Measurements from ENCODE around the gene SUN1.
"Not testable (repeated sequence)": the region's sequence is repeated elsewhere in the genome, so short reads cannot be mapped to it uniquely, and the experiment has no call there.

SUN1 gene

DNA sequence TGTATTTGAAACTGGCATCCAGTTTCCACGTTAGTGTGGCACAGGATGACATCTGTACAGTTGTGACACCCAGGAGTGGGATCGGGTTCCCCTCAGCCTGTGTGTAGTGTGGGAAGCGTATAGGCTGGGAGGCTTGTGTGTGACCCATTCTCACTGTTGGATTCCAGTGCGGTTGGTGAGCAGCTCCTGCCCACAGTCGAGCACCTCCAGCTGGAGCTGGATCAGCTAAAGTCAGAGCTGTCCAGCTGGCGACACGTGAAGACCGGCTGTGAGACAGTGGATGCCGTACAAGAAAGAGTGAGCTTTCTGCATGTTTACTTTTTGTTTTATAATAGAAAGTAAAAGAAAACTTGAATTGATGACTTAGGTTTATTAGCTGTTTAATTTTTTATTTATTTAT, 25.4 kb downstream of the SUN1 start:
- DNase-seq: no peak

DNA sequence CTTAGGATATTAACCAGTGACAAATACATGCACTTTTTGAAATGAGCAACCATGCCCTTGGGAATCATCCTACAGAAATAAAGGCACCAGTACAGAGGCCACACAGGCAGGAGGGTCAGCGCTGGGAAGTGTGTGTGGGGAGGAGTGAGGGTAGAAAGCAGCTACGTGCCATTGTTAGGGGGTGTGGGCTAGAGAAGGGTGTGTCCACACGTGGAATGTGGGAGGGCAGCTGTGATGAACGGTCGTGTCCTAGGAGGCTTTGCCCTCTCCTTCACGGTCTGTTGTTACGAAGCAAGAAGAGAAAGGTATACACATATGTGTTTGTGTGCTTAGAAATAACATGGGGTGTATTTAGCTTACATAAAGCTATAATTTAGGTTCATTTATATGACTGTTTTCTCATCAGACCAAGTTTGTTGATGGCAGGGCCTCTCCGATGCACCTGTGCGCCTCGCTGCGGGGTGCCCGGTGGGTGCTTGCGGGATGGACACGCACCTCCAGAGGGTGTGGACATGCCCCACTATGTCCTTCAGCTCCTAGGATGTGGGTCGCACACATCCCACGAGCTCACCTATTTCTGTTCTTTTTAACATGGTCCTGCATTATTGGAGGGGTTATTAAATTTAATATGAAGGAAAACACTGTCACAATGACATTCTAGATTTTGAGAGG, 27.2 kb downstream of the SUN1 start:
- DNase-seq: no peak

DNA sequence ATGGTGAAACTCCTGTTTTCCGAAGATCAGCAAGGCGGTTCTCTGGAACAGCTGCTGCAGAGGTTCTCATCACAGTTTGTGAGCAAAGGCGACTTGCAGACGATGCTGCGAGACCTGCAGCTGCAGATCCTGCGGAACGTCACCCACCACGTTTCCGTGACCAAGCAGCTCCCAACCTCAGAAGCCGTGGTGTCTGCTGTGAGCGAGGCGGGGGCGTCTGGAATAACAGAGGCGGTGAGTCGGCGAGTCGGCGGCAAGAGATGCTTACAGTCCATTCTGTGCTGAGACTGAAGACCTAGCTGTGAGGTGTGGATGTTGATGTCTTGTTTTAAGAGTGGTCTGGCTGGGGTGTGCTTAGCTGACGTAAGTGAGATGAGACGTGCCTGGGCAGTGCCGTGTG, 27.9 kb downstream of the SUN1 start:
- no peak for DNase-seq

DNA sequence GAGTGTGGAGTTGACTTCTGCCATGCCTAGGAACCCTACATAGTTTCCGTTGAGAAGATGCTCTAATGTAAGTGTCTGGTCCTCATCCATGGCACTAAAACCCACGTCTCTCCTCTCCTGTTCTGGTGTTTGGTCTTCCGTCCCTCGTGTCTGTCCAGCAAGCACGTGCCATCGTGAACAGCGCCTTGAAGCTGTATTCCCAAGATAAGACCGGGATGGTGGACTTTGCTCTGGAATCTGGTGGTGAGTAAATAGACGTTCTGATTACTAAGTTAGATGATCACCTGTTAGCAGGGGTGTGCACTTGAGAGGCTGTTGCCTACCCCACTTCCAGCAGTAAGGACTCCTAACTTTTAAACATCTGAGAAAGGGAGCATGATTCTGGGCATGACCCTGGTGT, 28.9 kb downstream of the SUN1 start:
- no peak for DNase-seq

DNA sequence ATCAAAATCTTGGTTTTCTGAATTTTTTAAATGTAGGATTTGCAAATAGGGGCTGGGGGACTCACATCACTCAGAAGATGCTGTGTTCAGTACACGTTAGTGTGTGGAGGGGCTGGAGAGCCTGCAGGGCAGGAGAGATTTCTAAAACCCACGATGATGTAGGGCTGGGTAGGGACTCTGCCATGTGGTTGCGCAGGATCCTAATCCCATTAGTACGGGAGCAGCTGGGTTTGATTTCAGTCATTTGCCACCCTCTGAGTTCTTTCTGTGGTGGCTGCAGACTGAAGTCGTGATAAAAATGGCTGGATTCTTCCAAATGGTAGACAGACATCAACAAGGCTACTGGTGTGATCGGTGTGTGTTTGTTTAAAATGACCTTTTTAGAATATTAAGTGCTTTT, 29.9 kb downstream of the SUN1 start:
- DNase-seq: no peak

DNA sequence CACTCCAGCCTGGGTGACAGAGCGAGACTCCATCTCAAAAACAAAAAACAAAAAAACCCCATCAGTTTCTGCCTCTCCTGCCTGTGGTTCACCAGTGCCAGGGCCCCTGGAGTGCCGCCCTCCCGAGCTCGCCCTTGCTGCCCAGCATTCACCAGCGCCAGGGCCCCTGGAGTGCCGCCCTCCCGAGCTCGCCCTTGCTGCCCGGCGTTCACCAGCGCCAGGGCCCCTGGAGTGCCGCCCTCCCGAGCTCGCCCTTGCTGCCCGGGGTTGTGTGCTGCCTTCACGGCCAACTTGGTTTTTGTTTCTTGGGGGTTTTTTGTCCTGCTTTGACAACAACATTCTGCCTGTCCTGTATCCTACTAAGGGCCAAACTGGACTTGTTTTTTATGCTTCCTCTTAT, 30.8 kb downstream of the SUN1 start:
- no peak for DNase-seq

DNA sequence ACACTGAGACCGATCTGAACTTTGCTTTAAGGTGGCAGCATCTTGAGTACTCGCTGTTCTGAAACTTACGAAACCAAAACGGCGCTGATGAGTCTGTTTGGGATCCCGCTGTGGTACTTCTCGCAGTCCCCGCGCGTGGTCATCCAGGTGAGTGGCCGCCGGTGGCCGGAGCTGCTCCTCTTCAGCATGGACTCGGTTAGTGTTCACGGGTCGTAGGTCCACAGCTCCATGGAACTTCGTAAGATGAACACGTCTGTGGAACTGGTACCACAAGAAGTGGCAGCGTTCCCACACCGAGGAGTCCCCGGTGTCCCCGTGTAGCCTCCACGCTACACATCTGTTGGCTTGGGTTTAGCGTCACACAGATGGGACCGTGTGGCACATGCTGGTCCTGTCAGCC, 33.6 kb downstream of the SUN1 start:
- DNase-seq: no peak

DNA sequence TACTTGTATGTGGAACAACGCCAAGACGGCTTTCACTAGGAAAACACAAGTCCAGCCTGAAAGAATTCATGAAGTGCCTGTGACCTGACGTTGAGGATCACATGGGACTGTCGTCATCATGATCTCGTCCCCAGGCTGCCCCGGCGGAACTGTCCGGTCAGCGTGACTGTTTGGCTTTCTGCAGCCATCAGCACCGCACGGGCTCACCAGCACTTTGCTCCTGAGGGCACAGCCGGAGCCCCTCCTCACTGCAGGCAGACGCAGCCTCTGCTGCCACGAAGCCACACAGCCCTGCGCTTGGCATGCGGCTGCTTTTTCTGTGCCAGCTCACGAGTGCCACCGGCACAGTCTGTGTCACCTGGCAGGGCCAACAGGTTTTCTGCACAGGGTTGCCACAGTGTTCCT, 34.7 kb downstream of the SUN1 start:
- DNase-seq: no peak

DNA sequence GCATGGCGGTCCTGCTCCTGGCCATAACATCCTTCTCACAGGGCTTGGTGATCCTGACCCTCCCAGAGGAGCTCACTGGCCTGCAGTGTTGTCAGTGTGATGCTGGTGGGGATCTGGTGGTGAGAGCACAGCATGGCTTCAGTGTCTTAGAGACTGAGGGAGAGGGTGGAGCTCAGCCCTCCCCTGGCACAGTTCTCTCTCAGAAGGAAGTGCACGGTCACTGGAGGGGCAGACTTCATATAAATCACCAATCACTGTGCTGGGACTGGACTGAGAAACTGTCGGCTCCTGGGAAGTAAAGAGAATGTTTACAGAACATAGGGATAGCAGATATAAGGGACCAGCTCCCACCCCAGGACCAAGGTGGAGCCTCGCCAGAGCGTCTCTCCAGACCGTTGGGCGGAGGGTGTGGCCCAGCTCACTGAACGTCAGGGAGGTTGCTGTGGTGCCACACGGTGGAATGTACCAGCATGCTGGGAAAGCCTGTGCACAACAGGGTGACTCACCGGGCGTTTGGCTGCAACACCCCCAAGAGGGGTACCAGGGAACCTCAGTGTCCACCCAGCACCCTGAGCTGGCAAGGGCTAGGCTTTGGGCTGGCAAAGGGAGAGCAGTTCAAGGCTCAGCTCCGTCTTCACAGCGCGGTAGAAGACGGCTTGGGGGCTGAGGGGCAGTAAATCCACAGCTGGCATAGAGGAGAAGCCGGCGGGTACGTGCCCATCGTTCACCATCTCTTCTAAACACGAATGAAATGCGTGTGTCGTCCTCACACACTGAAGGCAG, 35.3 kb downstream of the SUN1 start:
- DNase-seq: no peak

DNA sequence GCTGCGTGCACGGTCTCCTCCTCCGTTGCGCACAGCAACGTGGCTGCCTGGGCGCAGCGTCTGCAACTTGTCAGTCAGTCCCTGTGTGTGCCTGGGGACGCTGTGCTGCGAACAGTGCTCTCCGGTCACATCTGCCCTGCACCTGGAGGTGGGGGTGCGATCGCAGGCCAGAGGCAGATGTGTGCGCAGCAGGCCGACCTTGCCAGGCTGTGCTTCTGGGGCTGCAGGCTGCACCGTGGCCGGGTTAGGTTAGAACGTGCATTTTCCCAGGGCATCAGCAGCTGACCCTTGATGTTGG, 35.9 kb downstream of the SUN1 start:
- no peak for DNase-seq

DNA sequence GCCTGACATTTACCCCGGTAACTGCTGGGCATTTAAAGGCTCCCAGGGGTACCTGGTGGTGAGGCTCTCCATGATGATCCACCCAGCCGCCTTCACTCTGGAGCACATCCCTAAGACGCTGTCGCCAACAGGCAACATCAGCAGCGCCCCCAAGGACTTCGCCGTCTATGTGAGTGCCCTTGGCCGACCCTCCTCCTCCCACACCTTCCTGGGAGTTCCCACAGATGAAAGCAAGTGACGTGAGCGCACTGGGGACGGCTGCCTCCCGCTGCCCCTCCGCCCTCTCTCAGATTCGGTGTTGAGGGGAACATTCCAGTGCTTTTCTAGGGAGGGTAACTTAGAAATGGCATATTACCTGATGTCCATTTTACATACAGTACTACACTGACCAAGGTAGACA, 37.1 kb downstream of the SUN1 start:
- DNase-seq: no peak

DNA sequence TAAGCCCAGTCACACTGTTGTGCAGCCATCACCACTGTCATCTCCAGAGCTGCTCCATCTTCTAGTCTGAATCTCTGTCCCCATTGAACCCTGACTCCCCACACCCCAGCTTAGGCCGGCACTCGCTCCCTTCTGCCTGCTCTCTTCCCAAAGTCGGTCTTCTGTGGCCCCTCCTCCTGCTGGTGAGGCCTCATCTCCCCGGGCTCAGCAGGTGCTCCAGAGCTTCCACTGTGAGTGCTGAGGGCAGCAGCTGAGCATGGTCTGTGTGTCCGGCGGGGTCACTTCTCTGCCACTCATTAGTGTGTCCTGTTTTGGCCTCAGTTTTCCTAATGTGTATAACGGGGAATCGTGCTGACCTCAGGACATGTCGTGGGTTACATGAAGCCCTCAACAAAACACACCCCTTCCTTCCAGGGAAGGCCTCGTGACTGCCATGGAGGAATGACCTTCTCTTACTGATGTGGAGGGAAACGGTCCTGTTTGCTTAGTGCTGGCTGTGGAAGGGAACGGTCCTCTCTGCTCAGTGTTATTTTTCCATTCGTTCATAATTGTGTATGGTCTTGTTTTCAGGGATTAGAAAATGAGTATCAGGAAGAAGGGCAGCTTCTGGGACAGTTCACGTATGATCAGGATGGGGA, 39.7 kb downstream of the SUN1 start:
- DNase-seq: no peak

DNA sequence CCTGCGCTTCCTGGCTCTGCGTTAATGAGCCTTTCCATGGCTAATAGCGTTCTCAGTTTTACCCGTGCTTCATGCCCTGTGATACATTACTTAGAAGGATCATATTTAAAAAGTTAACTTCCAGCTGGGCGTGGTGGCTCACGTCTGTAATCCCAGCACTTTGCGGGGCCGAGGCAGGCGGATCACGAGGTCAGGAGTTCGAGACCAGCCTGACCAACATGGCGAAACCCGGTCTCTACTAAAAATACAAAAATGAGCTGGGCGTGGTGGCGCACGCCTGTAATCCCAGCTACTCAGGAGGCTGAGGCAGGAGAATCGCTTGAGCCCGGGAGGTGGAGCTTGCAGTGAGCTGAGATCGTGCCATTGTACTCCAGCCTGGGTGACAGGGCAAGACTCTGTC, 40.4 kb downstream of the SUN1 start:
- DNase-seq: not testable (repeated sequence)

DNA sequence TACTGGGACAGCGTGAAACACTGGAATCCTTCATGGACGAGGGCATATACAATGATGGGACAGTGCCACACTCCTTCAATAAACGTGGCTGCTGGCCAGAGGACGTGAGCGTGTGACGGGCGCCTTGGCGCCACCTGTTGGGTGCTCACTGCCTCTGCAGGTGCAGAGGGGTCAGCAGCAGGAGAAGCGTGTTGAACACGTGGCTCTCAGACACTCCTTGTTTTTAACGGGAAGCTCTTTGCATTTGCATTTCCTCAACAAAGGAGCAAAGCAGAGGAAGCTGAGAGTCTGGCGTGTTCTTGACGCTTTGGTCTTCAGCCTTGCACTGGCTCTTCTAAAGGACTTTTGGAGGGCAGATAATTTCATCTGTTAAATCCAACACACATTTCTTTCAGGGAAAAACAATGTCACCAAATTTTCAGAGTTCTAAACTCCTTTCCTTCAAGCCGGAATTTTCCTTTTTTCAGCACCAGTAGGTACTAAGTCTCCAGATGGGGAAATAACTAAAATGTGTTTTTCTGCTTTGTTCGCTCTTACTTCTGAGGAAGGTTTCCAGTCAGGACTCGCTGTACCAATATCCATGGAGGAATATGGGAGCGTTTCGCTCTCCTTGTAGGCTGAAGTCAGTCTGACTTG, 41.2 kb downstream of the SUN1 start:
- DNase-seq: peak; percentile 79

DNA sequence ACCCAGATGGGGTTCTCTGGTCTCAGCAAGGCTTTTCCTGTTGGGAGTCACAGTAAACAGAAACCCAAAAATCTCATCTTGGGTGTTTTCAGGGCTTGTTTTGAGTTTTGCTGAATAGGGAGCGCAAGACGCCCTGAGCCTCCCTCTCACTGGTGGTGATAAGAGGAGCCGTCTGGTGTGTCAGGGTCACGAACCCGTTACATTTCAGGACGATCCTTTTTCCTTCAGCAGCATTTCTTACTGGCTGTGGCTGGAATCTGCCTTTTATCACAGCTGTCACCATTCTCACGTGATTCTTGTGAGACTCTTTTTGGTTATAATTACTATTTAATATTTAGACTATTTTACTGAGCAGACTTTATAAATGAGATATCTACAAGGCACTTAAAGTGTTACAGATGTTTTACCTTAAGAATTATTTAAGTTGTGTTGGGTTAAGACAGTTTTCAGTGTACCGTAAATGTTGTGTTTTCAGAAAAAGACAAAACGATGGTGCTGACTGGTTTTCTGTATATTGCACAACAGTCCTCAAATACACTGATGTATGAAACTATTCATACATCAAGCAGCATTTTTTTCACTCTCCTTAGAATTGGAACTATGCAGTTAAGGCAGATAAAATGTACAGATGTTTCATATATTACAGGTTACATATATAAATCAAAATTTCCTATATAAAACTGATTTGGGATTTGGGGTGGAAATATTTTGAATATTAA, 41.9 kb downstream of the SUN1 start:
- DNase-seq: no peak

DNA sequence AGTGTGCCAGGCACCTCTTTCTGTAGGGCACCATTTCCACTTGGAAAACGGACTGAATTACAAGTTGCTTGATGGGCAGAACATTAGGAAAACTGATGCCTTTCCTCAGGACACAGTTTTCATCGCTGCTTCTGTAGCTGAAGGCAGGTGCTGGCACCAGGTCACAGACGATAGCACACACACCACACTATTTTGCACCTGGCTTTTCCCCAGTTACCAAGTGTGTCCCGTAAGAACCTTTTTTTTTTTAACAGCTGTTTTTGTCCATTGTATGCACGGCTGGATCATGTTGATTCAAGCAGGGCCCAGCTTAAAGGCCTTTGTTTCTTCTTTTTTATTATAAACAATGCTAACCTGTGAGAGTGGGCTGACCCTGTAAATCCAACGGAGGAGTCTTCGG, 42.8 kb downstream of the SUN1 start:
- DNase-seq: no peak

DNA sequence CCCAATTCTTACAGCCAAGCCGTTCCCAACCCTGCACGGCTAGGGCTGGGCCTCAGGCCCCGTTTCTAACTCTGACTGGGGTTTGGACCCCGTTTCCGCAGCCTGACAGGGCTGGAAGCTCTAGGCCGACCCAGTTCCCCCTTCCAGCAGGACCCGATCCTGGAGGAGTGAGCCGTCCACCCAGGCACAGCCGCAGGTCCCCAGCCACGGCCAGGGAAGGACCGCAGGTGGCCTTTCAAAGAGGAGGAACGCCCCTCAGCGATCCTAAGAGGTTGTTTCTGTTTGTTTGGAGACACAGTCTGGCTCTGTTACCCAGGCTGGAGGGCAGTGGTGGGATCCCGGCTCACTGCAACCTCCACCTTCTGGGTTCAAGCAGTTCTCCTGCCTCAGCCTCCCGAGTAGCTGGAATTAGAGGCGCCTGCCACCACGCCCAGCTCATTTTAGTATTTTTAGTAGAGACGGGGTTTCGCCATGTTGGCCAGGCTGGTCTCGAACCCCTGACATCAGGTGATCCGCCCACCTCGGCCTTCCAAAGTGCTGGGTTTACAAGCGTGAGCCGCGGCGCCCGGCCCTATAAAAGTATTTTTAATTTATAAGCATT, 43.3 kb downstream of the SUN1 start:
- DNase-seq: no peak

DNA sequence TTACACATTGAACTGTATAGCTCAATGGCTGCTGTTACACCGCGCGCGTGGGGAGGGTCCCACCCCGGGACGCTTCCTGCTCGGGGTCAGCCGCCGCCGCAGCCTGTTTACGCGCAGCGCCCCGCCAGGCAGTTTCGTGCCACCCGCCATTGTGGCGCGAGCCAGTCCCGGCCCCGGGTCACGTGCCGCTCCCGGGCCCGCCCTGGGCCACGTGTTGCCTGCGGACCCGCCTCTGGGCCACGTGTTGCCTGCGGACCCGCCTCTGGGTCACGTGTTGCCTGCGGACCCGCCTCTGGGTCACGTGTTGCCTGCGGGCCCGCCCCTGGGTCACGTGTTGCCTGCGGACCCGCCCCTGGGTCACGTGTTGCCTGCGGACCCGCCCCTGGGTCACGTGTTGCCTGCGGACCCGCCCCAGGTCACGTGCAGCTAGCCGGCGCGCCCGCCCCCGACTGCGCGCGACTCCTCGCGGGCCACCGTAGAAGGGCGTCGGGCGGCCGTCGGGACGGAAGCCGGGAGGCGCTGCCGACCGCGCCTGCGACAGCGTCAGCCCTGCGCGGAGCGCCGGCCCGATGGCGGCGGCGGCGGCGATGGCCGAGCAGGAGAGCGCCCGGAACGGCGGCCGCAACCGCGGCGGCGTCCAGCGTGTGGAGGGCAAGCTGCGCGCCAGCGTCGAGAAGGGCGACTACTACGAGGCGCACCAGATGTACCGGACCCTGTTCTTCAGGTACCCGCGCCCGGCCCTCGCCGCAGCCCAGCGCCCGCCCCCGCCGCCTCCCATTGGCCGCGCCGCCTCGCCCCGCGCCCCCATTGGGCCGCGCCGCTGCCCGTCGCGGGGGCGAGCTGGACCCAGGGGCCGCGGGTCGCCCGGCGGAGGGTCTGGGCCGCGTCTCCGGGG, 44.0 kb downstream of the SUN1 start, which contains the start of gene GET4:
Gene GET4, plus strand, starts transcription at position 478 of the 895 bp plus-strand sequence. Its CDS starts 92 bp downstream, at position 570.
- DNase-seq: peak; percentile 99

DNA sequence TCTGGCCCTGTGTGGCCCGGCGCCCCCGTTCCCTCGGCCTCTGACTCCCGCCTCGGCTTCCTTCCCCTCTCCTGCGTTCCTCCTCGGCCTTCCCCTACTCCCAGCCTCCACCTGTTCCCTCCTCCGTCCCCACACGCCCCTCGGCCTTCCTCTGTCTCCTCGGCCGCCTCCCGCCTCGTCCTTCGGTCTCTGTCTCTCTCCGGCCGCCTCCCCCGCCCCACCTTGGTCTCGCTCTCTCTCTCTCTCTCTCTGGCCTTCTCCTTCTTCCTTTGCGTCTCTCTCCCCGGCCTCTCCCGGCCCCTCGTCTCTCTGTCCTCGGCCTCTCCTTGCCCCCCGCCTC, 44.7 kb downstream of the SUN1 start:
- DNase-seq: no peak

DNA sequence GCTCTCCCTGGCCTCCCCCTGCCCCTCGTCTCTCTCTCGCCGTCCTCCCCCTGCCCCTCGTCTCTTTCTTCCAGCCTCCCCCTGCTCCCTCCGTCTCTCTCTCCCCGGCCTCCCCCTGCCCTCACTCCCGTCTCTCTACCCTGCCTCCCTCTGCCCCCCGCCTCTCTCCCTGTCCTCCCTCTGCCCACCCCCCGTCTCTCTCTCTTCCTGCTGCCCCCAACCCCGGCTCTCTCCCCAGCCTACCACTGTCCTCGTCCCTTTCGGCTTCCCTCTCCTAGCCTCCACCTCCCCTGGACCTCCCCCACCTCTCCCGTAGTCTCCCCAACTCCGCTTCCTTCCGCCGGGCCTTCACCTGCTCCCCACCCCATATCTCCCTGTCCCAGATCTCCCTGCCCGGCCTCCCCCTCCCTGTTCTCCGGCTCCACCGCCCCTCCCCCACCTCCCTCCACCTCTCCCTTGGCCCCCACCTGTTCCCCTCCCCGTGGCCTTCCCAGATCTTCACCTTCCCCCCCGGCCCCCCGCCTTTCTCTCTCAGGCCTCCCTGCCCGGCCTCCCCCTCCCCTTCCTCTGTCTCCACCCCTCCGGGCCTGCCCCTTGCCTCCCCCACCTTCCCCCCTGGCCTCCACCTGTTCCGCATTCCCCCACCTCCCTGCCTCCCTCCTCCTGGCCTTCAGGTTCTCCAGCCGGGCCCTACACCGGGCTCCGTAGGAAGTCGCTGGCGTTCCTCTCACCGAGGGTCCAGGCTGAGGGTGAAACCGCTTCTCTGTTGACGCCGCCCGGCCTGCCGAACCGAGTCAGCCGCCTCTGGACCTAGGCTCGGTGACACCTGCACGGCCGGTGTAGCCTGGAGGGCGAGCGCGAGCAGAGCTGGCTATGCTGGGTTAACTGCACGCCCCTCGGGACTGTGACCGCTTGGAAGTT, 45.3 kb downstream of the SUN1 start:
- DNase-seq: peak; percentile 17

DNA sequence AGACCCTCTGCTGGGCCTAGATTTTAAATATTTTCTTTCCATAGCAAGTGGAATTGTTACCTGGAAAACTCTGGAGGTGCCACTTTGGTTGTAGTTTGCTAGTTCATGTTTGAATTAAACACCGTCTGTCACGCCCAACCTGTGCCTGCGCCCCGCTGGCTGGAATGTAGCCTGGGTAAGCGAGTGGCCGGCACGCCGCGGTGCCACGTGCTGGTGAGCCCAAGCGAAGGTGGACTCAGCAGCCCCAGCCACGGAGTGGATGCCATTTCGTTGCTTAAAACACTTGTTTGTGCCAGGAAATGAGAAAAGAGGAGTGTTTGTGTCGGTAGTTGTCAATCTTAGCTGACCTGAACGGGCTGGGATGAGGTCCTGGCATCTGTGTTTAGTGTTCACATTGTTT, 46.8 kb downstream of the SUN1 start:
- DNase-seq: no peak

Data from CD4-positive, alpha-beta T cell treated with Interleukin-21 for 1 hour (primary cell).